GM19395 (cell line): ENCODE results near the gene SPTSSB.

ENCODE experiments used
- ATAC-seq: cut with Tn5 transposase; IDR thresholded peaks from one replicate; pipeline ENCODE4 v1.9.1; 2021; ENCODE audit warnings: mild to moderate bottlenecking, moderate library complexity; ENCODE audit not compliant: unreplicated experiment

SPTSSB gene

DNA sequence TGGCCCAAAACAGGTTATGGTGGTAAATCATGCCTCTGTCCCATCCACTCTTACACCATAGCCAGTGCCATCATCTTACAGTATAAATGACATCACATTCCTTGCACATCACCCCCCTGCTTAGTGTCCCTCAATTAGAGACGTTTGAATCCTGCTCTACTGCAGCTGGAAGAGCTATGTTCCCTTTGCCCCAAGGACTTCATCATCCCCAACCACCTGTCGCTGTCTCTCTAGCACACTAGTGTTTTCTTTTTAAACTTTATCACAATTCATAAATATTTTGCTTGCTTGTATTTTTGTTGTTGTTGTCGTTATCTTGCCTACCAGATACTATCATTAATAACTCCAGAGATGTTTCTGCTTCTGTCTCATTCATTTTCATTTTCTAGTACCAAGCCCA is 28.7 kb downstream of the SPTSSB start:
- ATAC-seq, result no peak

DNA sequence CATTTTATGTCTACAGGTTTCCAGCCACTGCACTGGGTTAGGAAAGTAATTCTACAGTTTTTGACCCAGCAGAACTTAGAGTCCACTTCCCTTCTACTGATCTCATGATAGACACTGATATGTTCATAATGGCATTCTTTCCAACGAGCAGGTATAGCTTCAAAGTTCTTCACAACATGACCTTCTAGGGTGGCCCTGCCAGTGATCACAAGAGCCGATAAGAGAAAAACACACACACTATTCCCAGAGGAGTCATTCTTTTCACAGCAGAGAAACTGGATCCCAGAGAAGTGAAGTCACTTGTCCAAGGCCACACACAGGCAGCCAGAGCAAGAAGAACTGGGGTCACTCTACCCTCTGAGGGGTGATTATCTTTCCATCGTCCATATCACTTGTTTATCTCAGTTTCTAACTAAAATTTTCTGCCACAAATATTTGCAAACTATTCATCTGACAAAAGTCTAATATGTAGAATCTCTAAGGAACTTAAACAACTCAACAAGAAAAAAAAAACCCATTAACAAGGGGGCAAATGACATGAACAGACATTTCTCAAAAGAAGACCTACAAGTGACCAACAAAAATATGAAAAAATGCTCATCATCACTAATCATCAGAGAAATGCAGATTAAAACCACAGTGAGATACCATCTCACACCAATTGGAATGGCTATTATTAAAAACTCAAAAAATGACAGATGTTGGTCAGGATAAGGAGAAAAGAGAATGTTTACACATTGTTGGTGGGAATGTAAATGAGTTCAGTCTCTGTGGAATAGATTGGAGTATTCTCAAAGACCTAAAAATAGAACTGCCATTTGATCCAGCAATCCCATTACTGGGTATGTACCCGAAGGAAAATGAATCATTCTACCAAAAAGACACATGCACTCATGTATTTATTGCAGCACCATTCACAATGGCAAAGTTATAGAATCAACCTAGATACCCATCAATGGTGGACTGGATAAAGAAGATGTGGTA is 31.5 kb downstream of the SPTSSB start:
- no peak for ATAC-seq

DNA sequence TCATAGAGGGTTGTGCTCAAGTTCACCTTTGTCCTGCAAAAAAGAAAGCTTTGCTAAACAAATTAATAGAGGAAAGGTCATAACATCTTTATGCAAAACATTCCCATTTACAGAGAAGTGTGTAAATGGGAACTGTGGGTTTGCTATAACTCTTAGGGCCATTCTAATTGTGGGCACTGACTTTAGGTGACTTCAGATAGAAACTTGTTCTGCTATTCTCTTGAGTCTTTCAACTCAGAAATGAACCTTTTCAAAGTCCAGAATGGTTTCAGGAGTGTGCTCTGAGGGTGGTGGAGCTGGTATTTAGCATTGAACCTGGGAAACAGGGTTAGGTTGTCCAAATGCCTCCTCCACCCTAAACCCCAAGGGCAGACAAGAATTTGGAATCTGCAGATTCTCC is 34.0 kb downstream of the SPTSSB start:
- ATAC-seq, result no peak

DNA sequence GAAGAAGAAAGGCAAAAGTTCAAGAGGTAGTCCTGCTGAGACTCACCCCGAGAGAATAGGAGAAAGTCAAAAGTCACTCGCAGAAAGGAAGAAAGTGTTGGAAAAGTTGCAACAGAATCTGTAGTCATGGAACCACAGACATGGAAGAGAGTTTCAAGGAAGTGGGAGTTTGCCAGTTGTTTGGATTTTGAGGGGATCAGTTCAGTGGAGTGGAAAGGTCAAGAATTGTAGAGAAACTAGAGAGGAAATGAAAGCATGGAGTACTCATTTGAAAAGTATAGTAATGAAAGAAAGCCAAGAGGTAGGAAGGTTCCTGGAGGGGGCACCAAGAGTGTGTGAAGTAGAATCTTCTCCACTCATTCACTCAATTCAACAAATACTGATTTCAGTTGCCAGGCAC is 34.7 kb downstream of the SPTSSB start:
- ATAC-seq, result peak; percentile 52

DNA sequence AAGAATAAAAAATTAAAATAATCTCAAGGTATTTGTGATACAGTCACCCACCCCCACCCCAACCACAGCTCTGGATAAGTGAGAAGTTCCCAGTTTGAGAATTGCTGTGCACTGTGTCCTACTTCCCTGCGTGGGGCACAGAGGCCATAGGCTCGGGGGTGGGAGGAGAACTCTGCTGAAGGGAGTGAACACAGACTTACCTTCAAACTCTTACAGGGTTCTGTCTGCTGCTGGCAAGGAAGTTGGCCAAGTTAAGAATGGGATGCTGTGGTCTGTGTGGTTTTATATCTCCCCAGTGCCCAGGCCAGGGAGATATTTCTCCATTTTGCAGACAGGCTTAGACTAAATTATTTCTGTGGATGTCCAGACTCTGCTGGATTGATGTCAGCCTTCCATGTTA is 37.6 kb downstream of the SPTSSB start:
- no peak for ATAC-seq

DNA sequence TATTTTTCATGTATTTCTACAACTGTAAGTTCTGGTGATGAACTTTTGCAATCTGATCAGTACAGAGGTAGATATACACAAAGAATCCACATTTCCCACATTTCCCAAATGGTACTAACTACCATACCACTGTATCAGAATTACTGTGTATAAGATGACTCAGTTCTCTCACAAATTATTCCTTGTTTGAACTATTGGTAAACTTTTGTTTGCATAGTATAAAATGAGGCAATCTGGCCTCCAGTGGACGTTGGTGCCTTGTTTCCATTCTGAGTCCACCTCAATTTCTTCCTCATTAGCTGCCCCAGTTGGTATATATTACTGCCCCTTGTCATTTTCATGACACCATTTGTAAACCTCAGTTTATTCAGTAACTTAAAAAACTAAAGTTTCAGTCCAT is 38.5 kb downstream of the SPTSSB start:
- no peak for ATAC-seq

DNA sequence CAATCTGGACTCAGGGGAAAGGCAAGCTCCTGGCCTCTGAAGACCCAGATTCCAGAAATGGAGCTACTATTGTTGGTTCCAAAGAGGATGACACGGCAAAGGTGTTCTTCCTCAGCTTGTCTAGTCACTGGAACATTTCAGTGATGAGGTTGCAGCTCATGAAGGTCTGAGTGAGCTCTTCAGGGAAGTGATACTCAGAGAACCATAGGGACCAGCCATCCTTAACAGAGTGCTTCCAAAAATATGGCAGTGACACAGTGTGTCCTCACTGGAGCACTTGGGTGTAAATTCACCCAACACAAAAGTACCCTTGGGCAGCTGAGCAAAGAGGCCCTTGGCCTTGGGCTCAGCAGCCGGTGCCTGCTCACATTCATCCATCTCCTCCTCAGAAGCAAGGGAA is 46.3 kb downstream of the SPTSSB start:
- ATAC-seq, result no peak

DNA sequence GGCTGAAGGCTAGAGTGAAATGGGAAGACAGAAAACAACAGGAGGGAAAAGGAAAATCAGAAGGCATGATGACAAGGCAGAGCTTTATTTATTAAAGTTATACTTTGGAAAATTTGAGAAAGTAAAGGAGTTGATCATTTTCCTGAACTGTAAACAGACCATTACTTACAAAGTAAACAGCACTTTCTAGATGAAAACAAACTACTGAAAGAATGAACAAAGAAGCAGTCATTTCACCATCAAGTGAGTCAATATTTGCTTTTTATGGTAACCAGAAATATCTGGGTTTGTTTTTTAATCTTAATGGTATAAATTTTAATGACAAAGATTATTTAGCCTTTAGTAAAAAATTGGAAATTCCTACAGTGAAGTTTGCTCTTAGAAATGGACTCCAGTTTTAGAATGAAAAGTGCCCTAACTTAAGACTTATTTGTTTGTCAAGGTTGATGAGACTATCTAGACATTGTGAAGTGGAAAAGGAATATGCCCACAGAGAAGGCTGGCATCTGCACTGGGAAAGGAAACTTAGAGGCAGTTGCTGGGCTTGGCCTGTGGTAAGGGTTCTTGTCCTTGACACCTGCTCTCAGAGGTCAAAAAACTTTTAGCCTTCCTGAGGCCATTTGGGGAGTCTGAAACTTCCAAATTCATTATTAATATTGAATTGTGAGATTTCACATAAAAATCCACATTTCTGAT is 47.2 kb downstream of the SPTSSB start:
- ATAC-seq, result no peak

DNA sequence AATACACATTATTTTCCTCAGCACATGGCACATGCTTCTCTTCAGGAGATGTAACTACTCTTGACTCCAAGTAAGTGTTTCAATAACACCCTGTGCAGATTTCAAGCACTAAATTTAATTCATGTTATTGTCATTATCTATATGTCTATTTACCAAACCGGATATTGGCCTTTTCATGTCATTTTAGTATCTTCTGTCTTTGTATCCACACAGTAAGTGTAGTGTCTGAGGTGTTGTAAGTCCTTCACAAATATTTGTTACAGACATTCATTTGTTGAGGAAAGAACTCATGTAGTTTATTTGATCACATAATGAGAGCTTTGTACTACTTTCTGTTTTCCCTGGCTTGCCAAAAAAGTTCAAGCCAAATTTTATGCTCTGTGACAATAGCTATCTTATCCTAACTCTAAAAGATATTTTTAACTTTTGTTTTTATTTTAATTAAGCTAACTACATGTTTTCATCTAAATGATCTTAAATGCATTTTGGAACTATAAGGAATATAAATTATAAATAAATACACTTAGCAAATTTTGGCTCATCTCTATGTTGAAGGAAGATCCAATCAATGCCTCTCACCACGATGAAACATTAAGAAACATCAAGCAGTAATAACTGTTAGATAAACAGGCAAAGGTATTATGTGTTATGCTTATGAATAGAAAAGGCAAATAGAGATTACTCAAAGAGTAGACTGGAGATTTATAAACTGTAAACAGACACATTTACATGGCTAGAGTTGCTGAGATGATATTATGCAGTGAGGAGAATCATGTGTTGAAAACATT is 48.3 kb downstream of the SPTSSB start:
- no peak for ATAC-seq

DNA sequence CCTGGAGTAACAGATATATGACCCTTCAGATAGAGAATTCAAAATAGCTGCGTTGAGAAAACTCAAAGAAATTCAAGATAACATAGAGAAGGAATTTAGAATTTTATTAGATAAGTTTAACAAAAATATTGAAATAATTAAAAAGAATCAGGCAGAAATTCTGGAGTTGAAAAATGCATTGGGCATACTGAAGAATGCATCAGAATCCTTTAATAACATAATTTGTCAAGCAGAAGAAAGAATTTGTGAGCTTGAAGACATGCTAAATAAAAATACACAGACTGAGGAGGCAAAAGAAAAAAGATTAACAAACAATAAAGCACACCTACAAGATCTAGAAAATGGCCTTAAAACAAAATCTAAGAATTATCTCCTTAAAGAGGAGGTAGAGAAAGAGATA is 50.5 kb downstream of the SPTSSB start:
- ATAC-seq, result no peak

DNA sequence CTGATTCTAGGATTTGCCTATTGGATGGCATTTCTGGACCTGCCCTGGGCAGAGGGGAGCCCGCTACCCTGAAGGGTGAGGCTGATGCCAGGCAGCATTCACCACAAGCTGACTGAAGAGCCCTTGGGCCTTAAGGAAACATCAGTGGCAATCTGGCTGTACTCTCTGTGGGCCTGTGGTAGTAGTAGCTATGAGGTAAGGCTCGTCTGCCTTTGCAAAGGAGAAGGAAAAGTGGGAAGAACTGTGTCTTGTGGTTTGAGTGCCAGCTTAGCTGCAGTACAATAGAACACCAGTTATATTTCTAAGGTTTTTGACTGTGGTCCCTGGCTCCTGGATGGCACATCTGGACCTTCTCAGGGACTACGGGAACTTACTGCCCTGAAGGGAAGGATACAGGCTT is 51.5 kb downstream of the SPTSSB start:
- no peak for ATAC-seq

DNA sequence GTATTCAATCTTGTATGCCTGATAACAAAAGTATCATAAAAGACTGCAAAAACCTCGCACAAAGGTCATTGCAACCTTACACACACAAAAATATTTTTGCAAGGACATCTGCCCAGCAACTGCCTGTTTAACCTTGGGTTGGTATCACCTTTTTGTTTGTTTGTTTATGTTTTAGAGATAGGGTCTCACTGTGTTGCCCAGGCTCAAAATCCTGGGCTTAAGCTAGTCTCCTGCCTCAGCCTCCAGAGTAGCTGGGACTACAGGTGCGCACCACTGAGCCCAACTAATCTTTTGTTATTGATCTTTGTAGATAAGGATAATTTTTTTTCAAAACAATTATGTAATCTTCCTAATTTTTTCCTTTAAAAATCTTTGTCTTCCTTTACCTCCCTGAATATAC is 54.2 kb downstream of the SPTSSB start:
- ATAC-seq, result no peak

DNA sequence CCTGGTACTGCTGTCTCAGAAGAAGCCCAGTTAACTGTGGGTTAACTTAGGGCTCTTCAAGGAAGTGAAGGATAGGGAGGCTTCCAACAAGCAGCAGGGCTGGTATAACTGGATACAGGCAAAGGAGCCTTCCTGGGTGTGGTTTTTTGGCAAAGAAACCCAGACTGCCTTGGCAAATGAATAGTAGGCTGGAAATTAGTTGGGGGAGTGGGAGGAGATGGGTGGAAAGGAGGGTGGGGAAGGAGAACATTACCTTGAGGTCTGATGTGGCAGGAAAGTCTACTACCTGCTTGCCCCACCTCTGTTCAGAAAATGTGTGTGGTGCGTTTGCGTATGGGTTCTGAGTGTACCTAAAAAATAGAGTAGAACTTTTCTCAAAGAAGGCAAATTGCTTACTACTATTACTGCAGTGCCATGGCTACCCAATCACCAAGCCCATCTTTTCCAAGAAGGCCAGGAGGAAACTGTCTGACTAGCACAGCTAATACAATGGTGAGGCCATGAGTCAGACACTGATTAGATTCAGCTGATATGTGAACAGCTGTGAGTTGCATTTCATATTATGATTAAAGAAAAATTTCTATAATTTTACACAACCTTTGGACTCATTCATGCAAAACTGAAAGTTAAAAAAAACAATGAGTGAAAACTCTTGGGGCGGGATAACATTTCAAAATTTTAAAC is 55.2 kb downstream of the SPTSSB start:
- ATAC-seq, result no peak

DNA sequence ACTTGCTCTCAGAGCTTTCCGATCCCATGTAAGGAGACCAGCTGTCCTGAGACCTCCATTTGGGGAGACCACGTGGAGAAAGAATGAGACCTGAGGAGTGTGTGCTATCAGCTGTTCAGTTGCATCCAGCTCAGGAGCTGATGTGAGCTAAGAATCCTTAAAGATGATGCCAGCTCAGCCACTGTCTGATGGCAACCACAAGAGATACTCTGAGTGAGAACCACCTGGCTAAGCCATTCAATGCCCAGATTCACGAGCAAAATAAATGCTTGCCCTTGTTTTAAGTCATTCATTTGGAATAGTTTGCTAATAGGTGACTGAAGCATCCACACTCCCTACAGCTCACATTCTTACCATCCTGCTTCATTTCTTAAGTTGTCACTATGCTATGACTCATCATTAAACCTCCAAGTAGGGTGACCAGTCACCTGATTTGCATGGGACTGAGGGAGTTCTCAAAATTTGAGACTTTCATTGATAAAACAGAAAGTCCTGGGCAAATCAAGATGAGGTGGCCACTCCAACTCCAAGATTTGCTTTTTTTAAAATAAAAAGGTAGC is 56.4 kb downstream of the SPTSSB start:
- ATAC-seq, result peak; percentile 53

DNA sequence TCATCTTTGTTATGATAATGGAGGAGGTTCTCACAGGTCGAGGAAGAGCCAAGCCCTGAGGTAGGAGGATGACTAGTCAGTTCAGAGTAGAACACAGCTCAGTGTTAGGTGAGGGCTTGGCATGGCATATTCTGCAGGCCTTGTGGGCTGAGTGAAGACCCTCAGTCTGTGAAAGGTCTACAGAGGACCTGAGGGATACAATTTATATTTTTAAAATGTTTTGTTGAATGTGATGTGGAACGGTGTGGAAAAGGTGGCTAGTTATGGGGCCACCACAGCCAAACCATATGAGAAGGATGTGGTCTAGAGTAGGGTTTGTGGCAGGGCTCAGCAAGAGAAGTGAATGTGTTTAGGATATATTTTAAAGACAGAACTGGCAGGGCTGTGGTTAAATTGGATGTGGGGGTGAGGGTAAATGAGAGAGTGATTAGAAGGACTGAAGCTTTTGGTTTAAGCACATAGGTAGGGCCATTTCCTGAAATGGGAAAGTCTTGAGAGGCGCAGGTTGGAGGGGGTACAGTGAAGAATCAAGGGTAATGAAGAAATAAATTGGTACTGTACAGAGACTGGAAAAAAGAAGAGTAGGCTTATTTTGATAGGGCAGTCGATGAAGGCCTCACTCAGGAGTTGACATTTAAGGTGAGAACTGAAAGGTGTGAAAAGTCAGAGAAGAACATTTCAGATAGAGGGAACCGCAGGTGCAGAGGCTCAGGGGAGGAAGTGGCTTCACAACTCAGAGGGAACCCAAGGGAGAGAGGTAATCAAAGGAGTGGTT is 60.5 kb downstream of the SPTSSB start:
- peak; percentile 84 for ATAC-seq

DNA sequence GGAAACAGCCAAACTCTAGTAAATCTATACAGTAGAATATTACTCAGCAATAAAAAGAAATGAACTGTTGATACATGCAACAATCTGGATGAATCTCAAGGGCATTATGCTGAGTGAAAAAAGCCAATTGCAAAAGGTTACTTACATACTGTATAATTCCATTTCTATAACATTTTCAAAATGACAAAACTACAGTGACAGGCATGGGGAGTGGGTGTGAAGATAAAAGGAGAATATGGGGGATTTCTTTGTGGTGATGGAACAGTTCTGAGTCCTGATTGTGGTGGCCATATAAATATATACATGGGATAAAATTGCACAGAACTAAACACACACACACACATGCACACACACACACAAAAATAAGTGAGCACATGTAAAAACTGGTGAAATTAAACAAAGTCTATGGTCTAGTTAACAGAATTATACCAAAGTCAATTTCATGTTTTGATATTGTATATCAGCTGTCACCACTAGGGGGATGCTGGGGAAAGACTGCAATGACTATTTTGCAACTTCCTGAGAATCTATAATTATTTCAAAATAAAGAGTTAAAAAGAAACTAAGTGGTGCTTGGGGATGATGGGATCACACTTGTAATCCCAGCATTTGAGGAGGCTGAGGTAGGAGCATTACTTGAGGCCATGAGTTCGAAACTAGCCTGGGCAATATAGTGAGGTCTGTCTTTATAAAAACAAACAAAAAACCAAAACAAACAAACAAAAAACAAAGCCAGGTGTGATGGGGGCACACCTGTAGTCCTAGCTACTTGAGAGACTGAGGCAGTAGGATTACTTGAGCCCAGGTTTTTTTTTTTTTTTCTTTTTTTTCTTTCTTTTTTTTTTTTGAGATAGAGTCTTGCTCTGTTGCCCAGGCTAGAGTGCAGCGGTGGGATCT is 66.0 kb downstream of the SPTSSB start:
- peak; percentile 60 for ATAC-seq

DNA sequence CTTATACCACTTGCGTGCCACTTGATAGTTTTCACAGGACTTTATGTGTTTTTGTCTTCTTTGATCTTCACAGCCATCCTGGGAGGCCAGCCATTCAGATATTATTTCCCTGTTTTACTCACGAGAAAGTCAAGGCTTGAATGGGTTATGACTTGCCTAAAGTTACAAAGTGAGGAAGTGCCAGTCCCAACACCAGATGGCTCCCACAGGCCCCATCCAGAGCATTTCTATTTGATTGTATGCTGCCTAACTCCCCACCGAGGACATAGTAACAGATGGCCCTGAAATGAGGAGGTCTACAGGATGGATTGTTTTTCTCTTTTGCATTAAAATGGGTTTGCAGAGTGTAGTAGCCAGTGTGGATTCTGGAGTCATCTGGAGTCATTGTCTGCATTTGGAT is 74.5 kb downstream of the SPTSSB start:
- no peak for ATAC-seq

DNA sequence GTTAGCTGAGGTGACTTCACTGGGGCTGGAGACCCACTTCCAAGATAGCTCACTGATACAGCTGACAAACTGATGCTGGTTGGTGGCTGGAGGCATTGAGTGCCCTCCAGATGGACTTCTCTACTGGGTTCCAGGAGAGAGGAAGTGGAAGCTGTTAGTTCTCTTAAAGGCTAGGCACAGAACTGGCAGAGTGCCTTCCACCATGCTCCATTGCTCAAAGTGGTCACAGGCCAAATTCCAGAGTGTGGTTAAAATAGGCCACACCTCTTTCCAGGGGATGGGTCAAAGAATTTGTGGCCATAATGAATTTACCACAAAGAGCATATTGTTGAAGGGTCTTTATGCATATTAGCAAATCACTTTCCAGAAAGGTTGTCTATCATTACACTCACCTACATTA is 76.0 kb downstream of the SPTSSB start:
- ATAC-seq, result no peak
